NCI-H510A treated with DMSO at 0.1 percent for 48 hours (cell line): Measurements from ENCODE around the gene ZNF609.

Experiments used
- DNase-seq: peaks from one replicate; lab custom pipeline; 2025; lab: John Stamatoyannopoulos, UW

Gene ZNF609

DNA sequence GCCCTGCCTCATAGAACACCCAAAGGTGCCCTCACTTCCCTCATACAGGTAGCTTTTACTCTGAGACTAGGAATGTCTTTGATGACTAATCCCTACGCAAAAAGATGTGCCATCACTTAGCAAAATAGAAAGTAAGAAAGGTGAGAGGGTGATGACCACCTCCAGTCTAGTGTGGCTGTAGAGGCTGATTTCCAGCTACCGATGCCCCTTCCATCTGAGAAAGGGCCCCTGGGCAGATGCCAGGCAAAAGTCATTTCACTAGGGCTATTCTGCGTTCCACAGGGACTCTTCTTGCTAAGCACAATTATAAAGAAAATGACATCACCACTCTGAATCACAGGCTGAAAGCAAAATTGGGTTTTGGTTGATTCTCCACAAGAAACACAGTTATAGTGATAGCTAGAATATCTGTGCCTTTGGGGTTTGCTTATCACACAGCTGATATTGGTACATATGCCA is 237.6 kb downstream of the ZNF609 start:
- DNase-seq, result no peak

DNA sequence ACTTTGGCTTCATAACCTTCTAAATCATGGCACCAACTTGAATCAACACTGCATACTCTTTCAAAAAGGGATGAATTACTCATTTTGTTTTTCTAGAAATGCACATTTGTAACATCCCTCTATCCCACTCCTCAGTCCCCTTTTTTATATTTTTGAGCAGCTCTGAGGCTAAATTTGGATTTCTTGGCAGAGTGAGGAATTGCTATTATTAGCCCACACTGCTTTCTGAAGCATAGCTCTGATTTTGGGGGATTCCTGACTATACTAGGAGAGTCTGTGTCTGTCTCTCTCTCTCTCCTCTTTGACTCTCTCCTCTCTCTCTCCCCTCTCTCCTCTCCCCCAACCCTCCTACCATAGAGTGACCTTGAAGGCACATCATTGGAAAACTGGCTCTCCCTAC is 238.4 kb downstream of the ZNF609 start:
- no peak for DNase-seq

DNA sequence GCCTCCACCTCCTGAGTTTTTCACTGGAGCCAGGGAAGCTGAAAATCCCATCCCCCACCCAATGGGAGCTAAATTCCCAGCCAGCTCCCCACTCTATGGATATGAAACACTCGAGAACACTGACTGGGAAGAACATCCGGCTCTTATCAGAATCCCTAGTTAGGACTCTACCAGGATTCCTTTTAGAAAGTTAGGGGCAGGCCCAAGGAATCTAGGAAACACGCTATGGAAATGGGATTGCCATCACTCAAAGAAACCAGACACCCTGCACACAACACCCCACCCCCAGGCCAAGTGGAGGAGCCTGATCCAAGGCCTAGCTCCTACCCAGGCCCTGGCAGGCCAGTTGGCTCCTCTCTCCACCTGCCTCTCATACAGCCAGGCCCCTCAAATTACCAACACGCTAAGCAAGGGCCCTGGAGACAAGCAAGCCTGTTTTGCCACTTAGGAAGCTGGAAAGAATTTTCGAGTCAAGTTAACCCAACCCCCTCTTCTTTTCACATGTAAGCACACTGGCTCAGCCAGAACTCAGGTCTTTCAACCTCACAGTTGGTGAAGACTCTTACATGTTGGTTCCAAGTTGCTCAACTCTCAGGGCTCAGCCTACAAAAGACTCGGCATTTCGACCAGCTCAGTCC is 239.5 kb downstream of the ZNF609 start:
- DNase-seq, result peak; percentile 72

DNA sequence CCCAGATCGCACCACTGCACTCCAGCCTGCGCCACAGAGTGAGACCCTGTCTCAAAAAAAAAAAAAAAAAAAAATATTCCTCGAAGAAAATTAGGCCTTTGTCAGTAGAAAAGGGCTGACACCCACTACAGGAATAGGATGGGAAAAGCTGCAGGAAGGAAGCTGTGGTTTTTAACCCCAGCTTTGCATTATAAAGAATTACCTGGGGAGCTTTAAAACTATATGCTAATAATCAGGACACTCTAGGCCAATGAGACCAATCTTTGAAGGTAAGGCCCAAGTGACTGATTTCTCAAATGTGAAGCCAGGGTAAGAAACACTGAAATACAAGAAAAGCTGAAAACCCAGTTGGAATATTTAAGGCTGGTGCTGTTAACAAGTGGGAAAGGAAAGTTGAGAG is 240.7 kb downstream of the ZNF609 start:
- DNase-seq, result no peak

DNA sequence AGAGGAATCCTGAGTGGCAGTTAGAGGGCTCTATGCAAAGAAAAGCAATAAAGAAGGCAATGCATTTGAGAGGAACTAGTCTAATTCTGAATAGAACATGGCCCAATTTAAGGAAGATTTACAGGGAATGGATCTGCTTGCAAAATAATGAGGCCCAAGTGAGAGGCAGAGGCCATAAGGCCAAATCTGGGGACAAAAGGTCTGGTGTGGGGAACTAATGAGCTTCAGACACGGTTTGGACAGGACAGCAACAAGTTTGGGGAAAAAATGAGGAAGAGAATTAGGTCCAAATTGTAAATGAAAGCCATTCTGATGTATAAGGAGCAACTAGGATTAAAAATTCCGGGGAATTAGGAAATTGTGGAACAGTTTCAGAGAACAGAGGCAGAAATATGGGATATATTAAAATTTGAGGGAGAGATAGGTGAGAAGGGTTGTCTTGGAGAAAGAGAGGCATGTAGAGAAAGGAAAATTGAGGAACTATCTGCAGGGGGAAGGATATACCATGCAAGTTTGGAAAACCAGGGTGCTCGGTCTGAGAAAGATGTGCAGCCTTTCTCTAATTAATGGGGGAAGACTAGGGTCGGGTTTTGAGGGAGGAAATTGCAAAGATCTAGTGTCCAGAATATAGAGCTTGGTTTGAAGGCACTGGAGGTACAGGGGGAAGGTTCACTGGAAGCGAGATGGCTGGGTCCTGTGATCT is 241.3 kb downstream of the ZNF609 start:
- no peak for DNase-seq

DNA sequence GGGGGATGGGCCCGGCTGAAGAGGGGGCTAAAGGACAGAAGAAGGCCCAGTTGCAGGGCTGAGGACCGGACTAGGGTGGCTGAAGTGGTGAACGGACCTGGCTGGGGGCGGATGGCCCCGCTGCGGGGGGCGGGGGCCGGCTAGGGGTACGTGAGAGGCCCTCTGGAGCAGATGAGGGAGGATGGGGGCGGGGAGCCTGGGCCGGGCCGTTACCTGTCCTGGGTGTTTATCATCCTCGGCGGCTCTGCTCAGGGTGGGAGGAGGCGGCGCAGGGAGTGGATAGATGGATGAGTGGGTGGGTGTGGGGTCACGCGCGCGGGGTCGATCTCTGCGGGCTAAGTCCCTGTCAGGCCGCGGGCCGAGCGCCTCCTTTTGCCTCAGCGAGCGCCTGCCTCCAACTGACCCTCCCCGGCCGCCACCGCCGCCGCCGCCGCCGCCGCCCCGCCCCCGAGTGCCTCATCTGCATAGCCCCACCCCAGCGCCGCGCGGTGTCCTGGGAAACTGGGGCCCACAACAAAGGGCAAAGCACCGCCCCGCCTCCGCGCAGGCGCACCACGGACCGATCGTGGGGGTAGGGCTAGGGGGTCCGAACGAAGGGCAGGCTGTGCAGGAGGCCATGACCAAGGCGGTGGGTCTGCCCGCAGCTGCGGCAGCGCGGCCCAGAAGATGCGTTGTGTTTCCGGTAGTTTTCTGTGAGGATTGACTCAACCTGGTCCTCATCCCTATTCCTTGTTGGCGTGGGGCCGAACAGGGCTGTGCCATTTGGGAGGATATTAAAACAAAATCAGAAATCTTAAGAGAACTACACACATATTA is 242.6 kb downstream of the ZNF609 start:
- DNase-seq, result peak; percentile 75

DNA sequence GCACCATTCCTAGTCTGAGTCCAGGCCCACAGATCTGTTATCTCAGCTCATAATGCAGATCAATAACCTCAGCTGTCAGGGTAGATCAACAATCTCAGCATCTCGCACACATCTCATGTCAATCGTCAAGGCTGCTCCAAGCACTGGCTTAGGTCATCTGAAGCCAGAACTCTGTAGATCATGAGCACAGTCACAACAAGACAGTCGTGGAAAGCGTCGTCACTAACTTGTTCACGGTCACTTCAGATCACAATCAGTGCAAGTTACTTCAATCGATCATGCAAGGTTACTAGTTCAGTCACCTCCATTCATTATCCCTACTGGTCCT is 243.2 kb downstream of the ZNF609 start:
- DNase-seq, result peak; percentile 37

DNA sequence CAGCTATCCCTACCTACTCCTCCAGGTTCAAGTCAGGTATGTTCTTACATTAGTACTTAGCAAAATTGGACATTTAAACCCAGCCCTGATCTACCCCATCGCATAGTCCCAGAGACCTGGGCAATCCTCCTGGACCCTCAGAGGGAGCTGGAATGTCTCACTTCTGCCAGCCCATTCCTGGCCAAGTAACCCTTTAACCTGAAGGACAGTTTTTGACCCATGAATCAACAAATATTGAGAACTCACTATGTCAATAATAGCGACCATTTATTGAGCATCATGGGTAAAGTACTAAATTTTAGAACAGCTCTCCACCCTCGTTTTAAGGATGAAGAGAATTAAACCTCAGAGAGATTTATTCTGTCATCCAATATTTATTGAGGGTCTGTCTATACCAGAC is 244.6 kb downstream of the ZNF609 start:
- no peak for DNase-seq

DNA sequence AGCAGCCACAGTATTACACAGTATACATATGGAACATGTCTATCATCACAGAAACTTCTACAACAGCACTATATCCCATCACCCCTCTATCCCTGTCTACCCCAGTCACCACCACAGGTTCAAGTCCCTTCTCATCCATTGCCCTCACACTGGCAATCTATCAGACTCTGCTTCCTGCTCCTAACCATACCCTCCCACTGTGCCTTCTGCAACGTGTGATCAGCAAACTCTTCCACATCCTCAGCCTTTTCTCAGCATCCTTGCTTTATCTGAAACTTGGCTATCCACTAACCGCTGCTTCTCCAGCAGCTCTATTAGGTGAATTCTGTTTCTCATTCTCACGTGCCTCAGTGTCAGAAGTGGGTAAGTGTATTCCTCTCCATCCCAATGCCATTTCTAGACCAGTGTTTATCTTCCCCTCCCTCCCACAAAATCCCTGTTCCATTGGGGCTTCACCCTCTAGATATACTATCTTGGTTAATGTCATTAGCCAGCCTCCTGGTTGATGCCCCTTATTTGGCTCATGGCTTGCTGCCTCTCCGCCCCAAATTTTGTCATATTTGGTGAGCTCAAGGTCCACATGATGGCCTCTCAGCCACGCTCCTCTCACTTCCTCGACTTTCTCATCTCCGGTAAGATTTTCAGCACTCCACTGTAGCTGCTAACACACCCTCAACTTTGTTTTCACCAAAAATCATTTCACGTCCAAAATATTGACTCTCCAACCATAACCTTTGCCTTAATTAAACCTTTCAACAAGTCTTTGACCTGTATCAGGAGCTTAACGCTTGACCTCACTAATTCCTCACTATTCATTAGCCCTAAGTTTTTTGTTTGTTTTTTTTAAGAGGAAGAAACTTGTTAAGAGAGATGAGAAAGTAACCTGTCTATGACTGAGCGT is 245.9 kb downstream of the ZNF609 start:
- DNase-seq, result no peak

DNA sequence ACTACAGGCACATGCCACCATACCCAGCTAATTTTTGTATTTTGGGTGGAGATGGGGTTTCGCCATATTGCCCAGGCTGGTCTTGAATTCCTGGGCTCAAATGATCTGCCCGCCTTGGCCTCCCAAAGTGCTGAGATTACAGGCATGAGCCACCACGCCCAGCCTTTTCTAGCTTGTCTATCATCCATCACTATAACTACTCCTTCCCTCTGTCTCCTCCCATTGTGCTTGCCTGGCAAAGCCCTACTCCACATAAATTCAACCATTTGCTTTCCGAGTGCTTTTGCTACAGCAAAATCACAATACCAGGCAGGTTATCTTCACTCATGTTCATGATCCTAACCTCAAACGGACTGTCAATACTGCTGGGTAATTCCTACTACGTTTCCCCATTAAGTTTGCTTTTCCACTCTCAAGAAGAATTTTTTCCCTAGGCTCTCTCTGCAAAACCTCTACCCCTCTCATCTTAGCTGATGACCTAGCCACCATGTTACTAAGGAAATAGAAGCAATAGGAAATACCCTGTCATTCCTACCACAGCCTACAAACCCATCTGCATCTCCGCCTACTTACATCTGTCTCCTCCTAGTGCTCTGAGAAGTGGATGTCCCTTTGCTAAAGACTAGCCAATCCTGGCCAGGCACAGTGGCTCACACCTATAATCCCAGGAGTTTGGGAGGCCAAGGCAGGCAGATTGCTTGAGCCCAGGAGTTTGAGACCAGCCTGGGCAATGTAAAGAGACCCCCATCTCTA is 250.5 kb downstream of the ZNF609 start:
- DNase-seq, result no peak

DNA sequence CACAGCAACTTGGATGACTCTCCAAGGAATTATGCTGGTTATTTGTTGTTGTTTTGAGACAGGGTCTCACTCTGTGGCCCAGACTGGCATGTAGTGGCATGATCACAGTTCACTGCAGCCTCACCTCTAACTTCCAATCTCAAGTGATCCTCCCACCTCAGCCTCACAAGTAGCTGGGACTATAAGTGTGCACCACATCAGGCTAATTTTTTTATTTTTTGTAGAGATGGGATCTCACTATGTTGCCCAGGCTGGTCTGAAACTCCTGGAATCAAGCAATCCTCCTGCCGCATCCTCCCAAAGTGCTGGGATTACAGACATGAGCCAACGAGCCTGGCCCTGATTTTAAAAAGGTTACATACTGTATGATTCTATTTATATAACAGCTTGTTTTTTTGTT is 252.0 kb downstream of the ZNF609 start:
- no peak for DNase-seq

DNA sequence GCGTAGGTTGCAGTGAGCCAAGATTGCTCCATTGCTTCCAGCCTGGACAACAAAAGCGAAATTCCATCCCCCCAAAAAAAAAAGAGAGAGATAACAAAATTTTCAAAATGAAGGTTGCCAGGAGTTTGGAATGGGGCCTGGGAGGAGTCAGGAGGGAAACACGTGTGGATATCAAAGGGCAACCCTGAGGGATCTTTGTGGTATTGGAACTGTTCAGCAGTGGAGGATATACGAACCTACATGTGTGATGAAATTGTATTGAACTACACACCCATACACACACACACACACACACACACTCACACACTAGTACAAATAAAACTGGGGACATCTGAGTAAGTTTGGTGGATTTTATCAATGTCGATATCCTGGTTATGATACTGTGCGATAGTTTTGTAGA is 253.2 kb downstream of the ZNF609 start:
- no peak for DNase-seq

DNA sequence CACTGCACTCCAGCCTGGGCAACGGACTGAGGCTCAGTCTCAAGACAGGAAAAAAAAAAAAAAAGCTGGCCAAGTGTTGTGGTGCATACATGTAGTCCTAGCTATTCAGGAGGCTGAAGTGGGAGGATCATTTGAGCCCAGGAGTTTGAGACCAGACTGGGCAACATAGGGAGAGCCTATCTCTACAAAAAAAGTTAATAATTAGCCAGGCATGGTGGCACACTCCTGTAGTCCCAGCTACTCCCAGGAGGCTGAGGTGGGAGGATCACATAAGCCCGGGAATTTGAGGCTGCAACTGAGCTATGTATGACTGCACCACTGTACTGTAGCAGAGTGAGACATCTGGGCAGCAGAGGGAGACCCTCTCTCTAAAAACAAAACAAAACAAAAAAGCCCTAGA is 256.1 kb downstream of the ZNF609 start:
- DNase-seq, result no peak

DNA sequence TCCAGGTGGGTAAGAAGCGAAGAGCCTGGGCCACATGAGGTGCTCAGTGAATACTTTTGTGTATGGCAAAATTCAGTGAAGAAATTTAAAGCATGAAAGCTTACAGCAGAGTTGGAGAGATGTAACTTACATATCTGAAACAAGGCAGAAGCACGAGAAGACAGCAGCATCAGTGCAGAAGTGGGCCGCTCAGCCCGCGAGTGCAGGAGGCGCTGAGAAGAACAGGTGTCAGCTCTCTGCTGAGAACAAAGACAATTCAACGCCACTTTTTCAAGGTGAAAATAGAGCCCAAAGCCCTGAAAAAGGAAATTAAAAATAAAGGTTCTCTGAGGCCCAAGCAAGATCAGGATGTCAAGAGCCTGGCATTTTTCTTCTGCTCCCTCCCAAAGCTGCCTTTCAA is 256.8 kb downstream of the ZNF609 start:
- no peak for DNase-seq

DNA sequence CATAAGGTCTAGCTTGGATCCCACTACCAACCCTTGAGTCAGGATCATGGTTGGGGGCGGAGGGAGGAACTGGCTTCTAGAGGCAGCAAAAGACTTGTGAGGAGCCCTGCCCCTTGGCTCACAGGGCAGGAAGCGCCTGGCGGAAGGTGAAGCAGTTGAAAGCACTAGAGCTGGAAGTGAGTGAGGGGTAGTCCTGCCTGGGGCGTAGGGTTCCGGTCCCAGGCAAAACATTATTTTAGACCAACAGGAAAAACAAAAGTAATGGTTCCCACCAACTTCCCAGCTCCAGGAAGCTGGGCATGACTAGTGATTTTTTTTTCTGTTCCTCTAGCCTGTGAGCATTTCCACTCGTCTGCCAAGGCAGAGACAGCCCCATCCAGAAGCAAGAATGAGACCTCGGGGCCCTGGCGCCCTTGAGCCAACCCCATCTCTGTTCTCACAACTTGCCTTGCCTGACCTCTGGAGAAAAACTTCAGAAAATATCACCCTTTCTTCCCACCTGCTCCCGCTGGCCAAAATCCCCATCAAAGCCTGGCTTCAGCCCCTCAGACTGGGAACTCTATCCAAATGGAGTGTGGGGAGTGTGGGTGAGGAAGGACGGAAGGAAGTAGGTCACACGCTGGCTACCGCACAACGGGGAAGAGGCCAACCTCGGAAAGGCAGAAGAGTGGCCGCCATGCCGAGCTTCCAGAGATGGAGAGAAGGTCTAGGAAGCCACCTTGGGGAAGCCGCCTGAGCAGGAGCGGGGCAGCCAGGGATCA is 257.5 kb downstream of the ZNF609 start:
- no peak for DNase-seq

DNA sequence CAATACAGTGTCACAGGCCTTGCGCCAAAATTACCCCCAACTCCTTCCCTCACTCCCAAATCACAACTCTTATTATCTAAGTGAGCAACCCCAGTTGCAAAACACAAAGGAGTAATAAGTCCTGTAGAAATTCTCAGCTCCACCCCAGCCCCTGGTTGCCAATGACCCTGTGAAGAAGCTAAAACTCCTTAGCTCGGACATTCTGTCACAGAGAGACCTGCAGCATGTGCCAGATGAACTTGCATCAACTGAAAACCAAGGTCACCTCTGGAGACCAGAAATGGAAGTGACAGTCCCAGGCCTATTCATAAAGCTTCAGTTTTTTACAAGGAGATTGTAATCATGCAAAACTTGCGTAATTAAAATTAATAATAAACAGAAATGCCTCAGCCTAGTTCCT is 259.8 kb downstream of the ZNF609 start:
- no peak for DNase-seq

DNA sequence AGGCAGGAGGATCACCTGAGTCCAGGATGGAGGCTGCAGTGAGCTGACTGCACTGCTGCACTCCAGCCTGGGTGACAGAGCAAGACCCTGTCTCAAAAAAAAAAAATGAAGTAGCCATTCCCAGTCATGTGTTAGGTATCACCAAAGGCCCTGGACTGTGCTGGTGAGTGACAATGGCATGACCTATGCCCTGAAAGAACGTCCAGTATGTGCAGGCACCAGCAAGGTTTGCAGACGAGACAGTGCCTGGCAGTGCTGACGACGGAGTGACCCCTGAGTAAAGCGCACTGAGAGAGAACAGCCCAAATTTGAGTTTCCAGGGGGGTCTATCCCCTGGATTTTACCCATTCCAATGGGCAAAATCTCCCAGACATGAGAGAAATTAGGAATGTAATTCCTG is 269.8 kb downstream of the ZNF609 start:
- no peak for DNase-seq

DNA sequence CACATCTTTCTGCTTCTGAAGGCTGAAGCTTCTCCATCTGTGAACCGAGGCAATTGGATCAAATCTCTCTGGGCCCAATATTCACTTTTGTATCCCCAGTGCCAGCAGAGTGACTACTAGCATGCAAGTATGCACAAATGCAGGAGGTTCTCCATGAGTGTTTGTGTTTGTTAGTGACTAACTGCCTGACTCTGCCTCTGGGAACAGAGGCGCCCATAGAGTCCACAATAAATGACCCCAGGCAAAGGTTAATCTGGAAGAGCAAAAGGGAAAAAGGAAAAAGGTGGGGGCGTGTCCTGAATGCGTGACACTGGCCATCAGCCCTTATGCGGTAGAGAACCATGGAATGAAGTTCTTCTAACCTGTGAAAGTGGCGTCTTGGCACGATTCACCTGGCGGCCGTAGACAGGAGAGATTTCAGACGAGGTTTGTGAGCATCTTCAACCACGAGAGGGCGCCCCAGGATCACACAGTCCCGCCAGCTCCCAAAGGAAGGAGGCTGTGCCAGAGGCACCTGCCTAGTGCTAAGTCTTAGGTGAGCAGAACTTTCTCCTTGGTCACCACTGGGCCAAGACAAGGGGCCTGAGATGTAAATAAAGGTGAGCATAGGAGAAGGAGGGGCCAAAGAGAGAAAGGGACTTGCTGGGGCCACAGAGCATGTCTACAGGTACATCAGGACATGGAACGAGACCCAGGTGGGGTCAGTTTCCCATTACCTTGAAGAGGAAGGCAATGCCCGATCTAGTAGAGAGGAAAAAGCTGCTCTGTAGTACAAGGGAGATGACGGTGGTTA is 270.8 kb downstream of the ZNF609 start:
- peak; percentile 30 for DNase-seq

DNA sequence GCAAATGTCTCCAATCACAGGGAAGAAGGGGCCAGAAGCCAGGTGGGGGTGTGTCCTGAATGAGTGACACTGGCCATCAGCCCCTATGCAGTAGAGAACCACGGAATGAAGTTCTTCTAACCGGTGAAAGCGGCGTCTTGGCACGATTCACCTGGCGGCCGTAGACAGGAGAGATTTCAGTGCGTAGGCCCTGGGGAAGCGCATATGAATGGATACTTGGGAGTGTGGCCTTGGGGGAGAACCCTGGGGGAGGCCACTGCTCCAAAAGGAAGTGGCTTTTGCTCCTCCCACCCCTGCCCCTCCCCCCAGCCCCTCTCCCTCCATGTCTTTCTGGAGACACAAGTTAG is 271.4 kb downstream of the ZNF609 start:
- no peak for DNase-seq
